ENCODE data around the gene CHTOP. TPM values are rescaled to one million over a fixed set of nuclear protein-coding genes. Genes with fewer than 3 reads are reported as not detected.
A peak's percentile ranks its signal among the peaks of the same experiment; 100 is the strongest.

Gene CHTOP
- total and polyA plus RNA-seq, 11 donors: 48.4 to 92.0 (median 72.9) TPM

DNA sequence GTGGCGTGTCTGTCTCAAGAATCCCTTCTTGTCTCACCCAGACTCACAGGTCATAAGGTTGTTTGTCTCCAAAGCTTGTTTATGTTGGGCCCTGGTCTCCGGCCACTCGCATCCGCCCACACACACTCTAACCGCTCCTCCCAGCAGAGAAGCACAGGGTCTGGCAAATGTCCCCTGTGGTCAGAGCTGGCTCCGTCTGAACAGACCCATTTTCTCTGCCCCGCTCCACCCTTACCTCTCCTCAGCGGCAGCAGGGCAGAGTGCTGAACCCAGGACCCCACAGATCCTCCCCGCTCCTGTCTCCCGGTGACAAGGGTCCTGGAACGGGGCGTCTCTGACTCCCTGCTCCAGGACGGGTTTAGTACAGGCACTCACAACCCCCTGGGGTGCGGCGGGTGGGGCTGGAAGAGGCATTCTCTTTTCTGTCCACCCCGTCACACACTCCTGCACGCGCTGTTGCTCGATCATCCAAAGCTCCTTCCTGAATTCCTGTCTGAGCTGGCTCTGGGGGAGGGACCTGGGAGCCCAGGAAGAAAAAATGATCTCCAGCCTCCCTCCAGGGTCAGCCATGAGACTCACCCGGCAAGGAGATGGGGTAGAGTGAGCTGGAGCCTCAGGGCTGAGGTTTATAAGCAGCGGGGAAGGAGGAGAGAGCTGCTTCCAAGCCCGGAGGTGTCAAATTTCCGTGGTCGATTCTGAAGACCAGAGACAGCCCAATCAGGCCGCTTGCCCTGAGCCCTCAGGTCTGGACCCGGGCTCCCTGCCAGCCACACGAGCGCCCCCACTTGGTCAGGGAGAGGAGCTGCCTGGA is 6.8 kb upstream of the CHTOP start, which contains the start of gene S100A13:
Gene S100A13, minus strand, starts transcription at position 602 of the 811 bp plus-strand sequence. CDS start 1,033 bp downstream, outside the sequence.
- DNase-seq: peak; percentile 82 to 88 (median 86)
- H3K4me1 ChIP-seq: peaks cover 0 to 67% (median 45%) of the 10 kb centered on the region in 12 donors

GRCh38 chr1:153627715-153628626 is 5.9 kb upstream of the CHTOP start, which contains the start of gene S100A1:
Gene S100A1 (plus strand): TSS chr1:153628434. CDS start chr1:153630522, 2,088 bp downstream.
- Histone ChIP-seq H3K27me3 (no peaks in the 10 kb centered on the region), H3K27ac (peak within 1 kb of the TSS; percentile 84 to 97 (median 94)), H3K4me1 (peaks cover 1 to 71% (median 49%) of the 10 kb centered on the region in 12 donors), H3K36me3 (peaks cover 0 to 24% (median 8%) of the 10 kb centered on the region in 9 donors), H3K4me3 (peak within 1 kb of the TSS; percentile 38 to 87 (median 62)), H3K9me3 (no peaks in the 10 kb centered on the region)
- DNase-seq (peak; percentile 77 to 87 (median 82)), ATAC-seq (peak; percentile 45 to 72 (median 58))
- intact Hi-C loops (cut with DNase I): loop anchor here in 1 of 10 donors (2.0 kb wide), 1 partner anchor 43 kb away; the partner anchor contains the start of gene ILF2
- WGBS, 4 donors: 35 to 55% (median 45%) methylated on average over 4 to 10 of the region's 10 CpGs
- TF ChIP-seq CTCF (IDR thresholded peaks at IDR 0.05): peak in 3 of 12 donors; percentile 29 to 49 (median 31)
- no peak for TF ChIP-seq POLR2A (IDR thresholded peaks at IDR 0.05)

More for the DNA sequence above, 6.8 kb upstream of the CHTOP start, which contains the start of gene S100A13:
- WGBS, 4 donors: 4 to 11% (median 6%) methylated on average over 21 to 28 of the region's 28 CpGs
- Histone ChIP-seq H3K9me3 (no peaks in the 10 kb centered on the region), H3K27me3 (no peaks in the 10 kb centered on the region), H3K4me3 (peak within 1 kb of the TSS; percentile 38 to 87 (median 62)), H3K36me3 (peaks cover 0 to 32% (median 11%) of the 10 kb centered on the region in 9 donors), H3K27ac (peak within 1 kb of the TSS; percentile 84 to 97 (median 94))
- TF ChIP-seq CTCF (IDR thresholded peaks at IDR 0.05) (peak in 10 of 12 donors; percentile 34 to 72 (median 56)), POLR2A (IDR thresholded peaks at IDR 0.05) (peak in 1 of 2 donors; percentile 50)
- intact Hi-C loops (cut with DNase I): no loop called here
- ATAC-seq: peak; percentile 29 to 68 (median 64)

DNA sequence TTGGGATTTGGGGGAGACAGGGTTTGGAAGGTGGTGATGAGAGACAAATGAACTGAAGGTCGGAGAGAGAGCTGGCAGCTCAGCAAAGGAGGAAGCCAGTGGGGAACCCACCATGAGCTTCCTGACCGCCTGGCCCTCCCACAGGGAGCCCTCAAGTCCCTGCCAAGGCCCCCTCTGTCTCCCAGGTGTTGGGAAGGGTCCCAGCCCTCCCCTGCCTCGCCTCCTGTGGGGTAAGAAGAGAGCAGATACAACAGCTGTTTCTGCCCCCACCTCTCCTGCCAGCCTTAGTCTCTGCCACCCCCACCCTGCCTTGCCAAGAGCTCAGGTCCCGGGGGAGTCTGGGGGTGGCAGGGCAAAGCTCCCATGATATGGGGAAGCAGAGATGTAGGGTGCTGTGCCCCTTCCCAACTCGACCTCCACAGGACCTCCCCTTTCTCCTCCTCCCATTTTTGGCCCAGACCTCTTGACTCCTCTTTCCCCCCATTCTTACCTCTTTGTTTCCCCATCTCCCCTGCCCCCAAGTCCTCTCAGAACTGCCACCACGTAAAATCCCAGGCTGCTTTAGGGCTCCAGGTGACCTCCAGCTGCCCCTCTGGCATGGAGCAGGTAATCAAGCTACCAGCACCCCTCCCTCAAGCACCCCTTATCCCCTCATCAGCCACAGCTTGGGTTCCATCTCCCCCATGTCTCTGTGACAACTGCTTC is 5.1 kb upstream of the CHTOP start:
- Histone ChIP-seq H3K9me3 (no peaks in the 10 kb centered on the region), H3K27me3 (no peaks in the 10 kb centered on the region), H3K4me3 (peak overlapping the region; percentile 20 to 87 (median 56)), H3K27ac (peak overlapping the region; percentile 75 to 97 (median 94)), H3K4me1 (peaks cover 4 to 78% (median 50%) of the 10 kb centered on the region in 12 donors), H3K36me3 (peaks cover 0 to 16% (median 4%) of the 10 kb centered on the region in 9 donors)
- DNase-seq: no peak
- intact Hi-C loops (cut with DNase I): loop anchor here in 1 of 10 donors (2.0 kb wide), 1 partner anchor 42 kb away; the partner anchor contains the start of gene ILF2
- WGBS, 4 donors: 43 to 74% (median 67%) methylated on average over 6 of the region's 6 CpGs
- TF ChIP-seq CTCF (IDR thresholded peaks at IDR 0.05) (no peak), POLR2A (IDR thresholded peaks at IDR 0.05) (no peak)
- no peak for ATAC-seq

Data from heart left ventricle (tissue), 16 donors.